ENCODE measurements around the gene SSBP4. TPM values are rescaled to one million over a fixed set of nuclear protein-coding genes. Genes with fewer than 3 reads are reported as not detected.

Gene SSBP4
- total RNA-seq, 1 experiment from 2014 or later: 46.2 TPM

DNA sequence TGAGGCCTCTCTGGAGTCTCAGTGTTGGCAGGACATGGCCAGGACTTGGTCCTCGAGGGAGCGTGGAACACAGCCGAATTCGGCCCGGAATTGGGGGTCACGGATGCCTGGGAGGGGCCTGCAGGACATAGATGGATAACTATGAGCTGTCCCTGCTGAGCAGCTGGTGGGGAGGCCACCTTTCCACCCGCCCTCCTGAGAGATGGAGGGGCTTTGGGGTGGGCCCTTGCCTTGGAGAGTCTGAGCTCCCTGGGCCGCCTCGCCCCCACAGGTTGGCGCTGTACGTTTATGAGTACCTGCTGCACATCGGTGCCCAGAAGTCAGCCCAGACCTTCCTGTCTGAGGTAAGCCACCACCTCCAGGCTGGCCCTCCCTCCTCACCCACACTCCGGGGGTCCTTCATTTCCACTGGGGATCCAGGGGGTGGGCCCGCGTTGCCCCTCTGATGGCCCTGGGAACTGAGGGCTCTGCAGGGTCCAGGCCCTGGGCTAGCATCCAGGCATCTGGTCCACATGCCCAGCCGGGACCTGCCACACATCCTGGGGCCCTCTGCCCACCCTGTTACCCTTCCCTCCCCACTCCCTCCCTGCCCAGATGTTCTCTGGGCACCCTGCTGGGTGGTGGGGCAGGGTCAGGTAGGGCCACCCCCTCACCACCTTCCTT lies 8.0 kb downstream of the SSBP4 start:
- peaks cover 7% of the 10 kb centered on the region for H3K4me1 Mint-ChIP-seq (ENCODE audit: low read depth, unreplicated experiment)
- H3K4me1 ChIP-seq: peaks cover 8% of the 10 kb centered on the region; the same call in 1 of the 2 replicates
- CTCF ChIA-PET: interaction anchor here (0.5 kb wide), 1 partner anchor 739 kb away, joined by 3 read pairs; the partner anchor contains the start of gene UNC13A
- BruUV-seq (replicated peaks): no TSS peak
- no peaks in the 10 kb centered on the region for H3K36me3 ChIP-seq (ENCODE audit: control insufficient read depth, insufficient read depth, low read length)
- no peaks in the 10 kb centered on the region for H3K27me3 Mint-ChIP-seq (ENCODE audit: insufficient read depth, unreplicated experiment)
- intact Hi-C loops (cut with micrococcal nuclease; ENCODE audit: unreplicated experiment): no loop called here
- POLR2A ChIA-PET: no interaction called here
- H3K4me3 ChIP-seq (ENCODE audit: low read depth, low read length): no peak overlapping the region
- TF ChIP-seq, protein P1, sequence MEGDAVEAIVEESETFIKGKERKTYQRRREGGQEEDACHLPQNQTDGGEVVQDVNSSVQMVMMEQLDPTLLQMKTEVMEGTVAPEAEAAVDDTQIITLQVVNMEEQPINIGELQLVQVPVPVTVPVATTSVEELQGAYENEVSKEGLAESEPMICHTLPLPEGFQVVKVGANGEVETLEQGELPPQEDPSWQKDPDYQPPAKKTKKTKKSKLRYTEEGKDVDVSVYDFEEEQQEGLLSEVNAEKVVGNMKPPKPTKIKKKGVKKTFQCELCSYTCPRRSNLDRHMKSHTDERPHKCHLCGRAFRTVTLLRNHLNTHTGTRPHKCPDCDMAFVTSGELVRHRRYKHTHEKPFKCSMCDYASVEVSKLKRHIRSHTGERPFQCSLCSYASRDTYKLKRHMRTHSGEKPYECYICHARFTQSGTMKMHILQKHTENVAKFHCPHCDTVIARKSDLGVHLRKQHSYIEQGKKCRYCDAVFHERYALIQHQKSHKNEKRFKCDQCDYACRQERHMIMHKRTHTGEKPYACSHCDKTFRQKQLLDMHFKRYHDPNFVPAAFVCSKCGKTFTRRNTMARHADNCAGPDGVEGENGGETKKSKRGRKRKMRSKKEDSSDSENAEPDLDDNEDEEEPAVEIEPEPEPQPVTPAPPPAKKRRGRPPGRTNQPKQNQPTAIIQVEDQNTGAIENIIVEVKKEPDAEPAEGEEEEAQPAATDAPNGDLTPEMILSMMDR (IDR thresholded peaks at IDR 0.05; ENCODE audit: insufficient read depth in 1 of 2, low read depth in 1 of 2, low read length in 1 of 2, severe bottlenecking in 1 of 2, unreplicated experiment in 1 of 2): no peak
- H3K27ac Mint-ChIP-seq (ENCODE audit: unreplicated experiment): no peak overlapping the region
- H3K36me3 Mint-ChIP-seq (ENCODE audit: insufficient read depth, unreplicated experiment): peaks cover 7% of the 10 kb centered on the region
- H3K27me3 ChIP-seq (replicated peaks; ENCODE audit: control insufficient read depth, insufficient read depth, low read length): no peaks in the 10 kb centered on the region
- H3K9me3 Mint-ChIP-seq (ENCODE audit: unreplicated experiment): no peaks in the 10 kb centered on the region
- H3K9me3 ChIP-seq: no peaks in the 10 kb centered on the region
- H3K4me3 Mint-ChIP-seq (ENCODE audit: unreplicated experiment): no peak overlapping the region
- DNase-seq: no peak

DNA sequence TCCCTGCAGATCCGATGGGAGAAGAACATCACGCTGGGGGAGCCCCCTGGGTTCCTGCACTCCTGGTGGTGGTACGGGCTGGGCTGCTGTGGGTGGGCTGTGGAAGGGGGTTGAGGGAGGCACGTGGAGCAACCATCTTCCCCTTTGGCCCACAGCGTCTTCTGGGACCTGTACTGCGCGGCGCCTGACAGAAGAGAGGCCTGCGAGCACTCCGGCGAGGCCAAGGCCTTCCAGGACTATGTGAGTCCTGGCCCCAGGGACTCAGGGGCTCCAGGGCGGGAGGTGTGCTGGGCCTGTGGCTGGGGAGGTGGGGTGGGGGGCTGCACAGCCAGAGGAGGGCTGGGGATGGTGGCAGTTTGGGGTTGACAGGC lies 8.5 kb downstream of the SSBP4 start:
- Mint-ChIP-seq H3K27me3 (ENCODE audit: insufficient read depth, unreplicated experiment) (no peaks in the 10 kb centered on the region), H3K27ac (ENCODE audit: unreplicated experiment) (no peak overlapping the region), H3K4me1 (ENCODE audit: low read depth, unreplicated experiment) (peaks cover 7% of the 10 kb centered on the region), H3K4me3 (ENCODE audit: unreplicated experiment) (no peak overlapping the region), H3K9me3 (ENCODE audit: unreplicated experiment) (no peaks in the 10 kb centered on the region), H3K36me3 (ENCODE audit: insufficient read depth, unreplicated experiment) (peaks cover 7% of the 10 kb centered on the region)
- Histone ChIP-seq H3K4me3 (ENCODE audit: low read depth, low read length) (no peak overlapping the region), H3K27me3 (replicated peaks; ENCODE audit: control insufficient read depth, insufficient read depth, low read length) (no peaks in the 10 kb centered on the region), H3K9me3 (no peaks in the 10 kb centered on the region), H3K36me3 (ENCODE audit: control insufficient read depth, insufficient read depth, low read length) (no peaks in the 10 kb centered on the region), H3K4me1 (peaks cover 8% of the 10 kb centered on the region; the same call in 1 of the 2 replicates)
- BruUV-seq (replicated peaks): no TSS peak
- no peak for DNase-seq
- intact Hi-C loops (cut with micrococcal nuclease; ENCODE audit: unreplicated experiment): no loop called here
- CTCF ChIA-PET: no interaction called here
- TF ChIP-seq, protein P1 (IDR thresholded peaks at IDR 0.05; ENCODE audit: insufficient read depth in 1 of 2, low read depth in 1 of 2, low read length in 1 of 2, severe bottlenecking in 1 of 2, unreplicated experiment in 1 of 2): no peak
- POLR2A ChIA-PET: no interaction called here

DNA sequence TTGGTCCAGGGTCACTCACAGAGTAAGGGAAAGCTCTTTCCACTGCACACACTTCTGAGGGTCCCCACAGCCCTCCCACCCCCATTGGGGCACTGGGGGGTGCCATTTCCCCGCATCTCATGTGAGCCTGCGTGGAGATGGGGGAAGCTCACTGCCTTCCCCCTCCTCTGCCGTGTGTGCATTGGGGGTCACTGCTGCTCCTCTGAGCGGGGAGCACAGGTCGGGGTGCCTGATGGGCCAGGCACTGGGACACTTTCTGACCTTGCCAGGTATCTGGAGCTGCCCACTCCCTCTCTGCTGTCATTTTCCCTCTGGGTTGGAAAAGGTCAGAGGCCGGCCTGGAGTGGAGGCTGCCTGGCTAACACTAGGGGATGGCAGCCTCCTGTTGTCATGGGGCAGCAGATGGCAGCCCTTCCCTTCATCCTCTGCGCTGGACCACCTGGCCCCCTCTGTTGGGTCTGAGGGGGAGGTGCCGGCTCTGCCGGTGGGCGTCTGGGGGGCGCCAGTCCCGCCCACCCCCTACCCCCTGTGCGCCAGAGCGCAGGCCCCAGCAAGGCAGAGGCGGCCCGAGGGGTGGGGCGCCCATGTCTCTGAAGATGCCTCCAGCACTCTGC lies 9.1 kb downstream of the SSBP4 start:
- H3K4me3 Mint-ChIP-seq (ENCODE audit: unreplicated experiment): no peak overlapping the region
- POLR2A ChIA-PET: no interaction called here

More for the DNA sequence above, 9.1 kb downstream of the SSBP4 start:
- Mint-ChIP-seq H3K27me3 (ENCODE audit: insufficient read depth, unreplicated experiment) (no peaks in the 10 kb centered on the region), H3K36me3 (ENCODE audit: insufficient read depth, unreplicated experiment) (peaks cover 7% of the 10 kb centered on the region), H3K27ac (ENCODE audit: unreplicated experiment) (no peak overlapping the region), H3K9me3 (ENCODE audit: unreplicated experiment) (no peaks in the 10 kb centered on the region), H3K4me1 (ENCODE audit: low read depth, unreplicated experiment) (peaks cover 2% of the 10 kb centered on the region)
- Histone ChIP-seq H3K4me1 (peaks cover 8% of the 10 kb centered on the region; the same call in 1 of the 2 replicates), H3K27me3 (replicated peaks; ENCODE audit: control insufficient read depth, insufficient read depth, low read length) (no peaks in the 10 kb centered on the region), H3K9me3 (no peaks in the 10 kb centered on the region), H3K36me3 (ENCODE audit: control insufficient read depth, insufficient read depth, low read length) (no peaks in the 10 kb centered on the region), H3K4me3 (ENCODE audit: low read depth, low read length) (no peak overlapping the region)
- CTCF ChIA-PET: no interaction called here
- TF ChIP-seq, protein P1 (IDR thresholded peaks at IDR 0.05; ENCODE audit: insufficient read depth in 1 of 2, low read depth in 1 of 2, low read length in 1 of 2, severe bottlenecking in 1 of 2, unreplicated experiment in 1 of 2): no peak
- intact Hi-C loops (cut with micrococcal nuclease; ENCODE audit: unreplicated experiment): no loop called here
- DNase-seq: no peak
- no TSS peak for BruUV-seq (replicated peaks)

All from Caco-2 (cell line).